ENCODE measurements around the gene NCKAP5.

NCKAP5 gene

GRCh38 chr2:132984731-132985130, 583.5 kb downstream of the NCKAP5 start:
- TF ChIP-seq CTCF (IDR thresholded peaks at IDR 0.05; ENCODE audit: low read depth, low read length) = no peak
- no peak overlapping the region for H3K4me3 ChIP-seq (ENCODE audit: low read depth, low read length)

DNA sequence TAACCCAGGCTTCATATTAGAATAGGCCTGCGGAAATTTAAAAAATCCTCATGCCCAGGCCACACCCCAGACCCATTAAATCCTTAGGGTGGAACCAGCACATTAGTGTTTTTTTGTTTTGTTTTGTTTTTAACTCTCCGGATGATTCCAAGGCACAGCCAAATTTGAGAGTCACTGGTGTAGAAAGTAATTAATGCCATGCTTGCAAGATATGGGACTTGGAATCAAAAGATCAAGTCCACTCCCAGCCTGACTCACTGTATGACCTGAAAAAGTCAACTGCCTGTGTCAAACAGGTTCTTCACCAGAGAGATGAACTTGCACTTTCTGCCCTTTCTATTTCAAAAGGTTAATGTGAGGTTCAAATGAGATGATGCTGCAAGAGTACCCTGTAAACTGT, 588.0 kb downstream of the NCKAP5 start:
- TF ChIP-seq CTCF (IDR thresholded peaks at IDR 0.05; ENCODE audit: low read depth, low read length) = no peak
- H3K4me3 ChIP-seq (ENCODE audit: low read depth, low read length) = no peak overlapping the region

GRCh38 chr2:132979339-132980093, 588.7 kb downstream of the NCKAP5 start:
- H3K4me3 ChIP-seq (ENCODE audit: low read depth, low read length) = no peak overlapping the region
- no peak for TF ChIP-seq CTCF (IDR thresholded peaks at IDR 0.05; ENCODE audit: low read depth, low read length)

DNA sequence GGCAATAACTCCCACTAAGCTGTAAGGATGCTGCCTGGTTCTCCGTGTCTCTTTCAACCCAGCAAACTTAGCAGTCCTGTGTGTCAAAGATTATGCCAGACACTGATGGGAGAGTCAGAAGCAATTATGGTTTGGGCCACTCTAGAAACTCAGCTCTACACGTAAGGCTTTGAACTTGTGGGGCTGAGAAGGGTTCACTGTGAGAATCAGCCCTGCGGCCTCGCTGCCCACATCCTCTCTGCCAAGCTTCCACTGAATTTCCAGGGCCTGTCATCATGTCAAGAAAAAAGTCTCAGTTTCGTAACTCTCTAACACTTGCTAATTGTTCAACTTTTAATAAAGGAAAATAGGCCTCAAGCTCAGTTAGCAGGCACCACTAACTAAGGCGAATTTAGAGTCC, 589.4 kb downstream of the NCKAP5 start:
- no peak overlapping the region for H3K4me3 ChIP-seq (ENCODE audit: low read depth, low read length)
- TF ChIP-seq CTCF (IDR thresholded peaks at IDR 0.05; ENCODE audit: low read depth, low read length) = no peak

DNA sequence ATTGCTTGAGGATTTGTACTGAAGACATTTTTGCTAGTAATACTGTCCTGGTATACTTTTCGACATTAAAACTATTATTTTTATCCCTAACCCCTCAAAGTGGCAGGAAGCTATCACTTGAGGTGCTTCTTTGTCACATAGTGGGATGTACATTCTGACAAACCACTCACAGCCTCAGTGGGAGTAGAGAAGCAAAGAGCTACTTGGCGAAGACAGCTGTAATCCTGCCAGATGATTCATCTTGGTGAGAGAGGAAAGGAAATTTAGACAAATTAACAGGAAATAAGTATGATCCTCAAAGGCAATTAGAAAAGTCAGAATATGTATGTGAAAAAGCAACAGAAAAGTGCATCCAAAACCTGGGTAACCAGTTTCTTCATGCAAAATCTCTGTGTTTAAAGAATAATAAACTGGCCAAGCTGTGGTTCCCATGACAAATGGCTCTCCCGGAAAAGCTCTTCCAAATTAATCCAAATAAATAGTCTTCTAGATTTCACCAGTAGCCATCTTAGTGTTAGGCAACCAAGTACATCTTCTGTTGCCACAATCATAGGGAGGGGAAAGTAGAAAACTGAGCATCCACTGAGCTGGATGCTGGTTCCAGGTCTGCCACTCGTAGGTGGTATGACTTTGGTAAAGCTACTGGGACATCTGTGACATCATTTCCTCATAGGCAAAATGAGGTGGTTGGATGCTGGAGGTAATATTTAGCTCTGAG, 590.3 kb downstream of the NCKAP5 start:
- no peak for TF ChIP-seq CTCF (IDR thresholded peaks at IDR 0.05; ENCODE audit: low read depth, low read length)
- H3K4me3 ChIP-seq (ENCODE audit: low read depth, low read length) = no peak overlapping the region

DNA sequence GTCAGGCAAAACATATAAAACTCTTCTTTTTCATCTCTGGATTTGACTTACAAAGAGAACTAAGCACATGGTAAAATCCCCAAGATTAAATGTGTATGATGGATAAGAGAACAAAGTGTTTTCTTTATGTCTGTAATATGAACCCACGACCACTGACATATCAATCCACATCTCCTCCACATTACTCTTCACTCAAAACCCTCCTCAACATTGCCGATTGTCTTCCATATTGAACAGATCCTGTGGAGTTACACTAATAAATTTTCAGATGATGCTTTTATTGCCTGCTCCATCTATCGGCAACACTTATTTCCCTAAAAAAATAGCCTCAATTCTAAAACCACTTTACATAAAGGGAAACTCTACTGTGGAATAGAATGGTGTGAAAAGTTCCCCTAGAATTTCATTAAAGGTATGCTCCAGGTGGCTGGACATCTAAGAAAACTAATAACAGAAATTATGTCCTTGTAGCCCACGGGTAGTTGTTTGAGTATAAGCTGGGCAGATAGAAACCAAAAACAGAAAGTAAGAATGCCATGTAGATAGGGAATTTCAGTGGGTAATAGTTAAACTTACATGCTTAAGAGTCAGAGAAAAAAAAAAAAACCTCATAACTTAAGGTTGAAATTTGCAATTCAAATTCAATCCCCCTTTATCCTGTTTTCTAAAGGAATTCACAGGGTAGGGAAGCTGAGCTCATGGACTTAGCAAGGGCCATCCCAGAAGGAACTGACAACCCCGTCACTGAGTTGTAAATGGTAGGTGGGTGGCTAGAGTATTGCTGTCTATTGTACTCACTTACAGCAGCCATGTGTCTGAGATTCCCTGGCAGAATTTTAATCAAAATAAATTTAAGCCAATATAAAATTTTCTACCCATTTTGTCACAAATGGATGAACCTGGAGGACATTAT, 592.8 kb downstream of the NCKAP5 start:
- TF ChIP-seq CTCF (IDR thresholded peaks at IDR 0.05; ENCODE audit: low read depth, low read length) = no peak

More for the DNA sequence above, 592.8 kb downstream of the NCKAP5 start:
- no peak overlapping the region for H3K4me3 ChIP-seq (ENCODE audit: low read depth, low read length)
